Pulmonary artery endothelial cell (primary cell): ENCODE data around the gene NUTM2B. TPM values are rescaled to one million over a fixed set of nuclear protein-coding genes. Genes with fewer than 3 reads are reported as not detected.
"Not testable (repeated sequence)": the region's sequence is repeated elsewhere in the genome, so short reads cannot be mapped to it uniquely, and the experiment has no call there.

ENCODE experiments used
- DNase-seq: peaks from one replicate; pipeline ENCODE4 v3.0.0-alpha.2; 2011; ENCODE audit warnings: low read depth, low spot score
- total RNA-seq: library from RNA; depleted of rRNA; stranded (reverse); fragments of >200 nt; gene quantifications from 2 replicates; pipeline ENCODE4 v1.2.3, GENCODE V29; 2014

NUTM2B gene
- total RNA-seq, 1 donor from 2014 or later, result 0.07 TPM

- not testable (repeated sequence) for DNase-seq
Measured at GRCh38 chr10:79726620-79727019, 23.6 kb downstream of the NUTM2B start.

- not testable (repeated sequence) for DNase-seq
Measured at GRCh38 chr10:79744844-79745243, 41.8 kb downstream of the NUTM2B start.

GRCh38 chr10:79748510-79748909, 45.5 kb downstream of the NUTM2B start:
- DNase-seq, result not testable (repeated sequence)

- DNase-seq, result not testable (repeated sequence)
Measured at GRCh38 chr10:79753601-79754000, 50.6 kb downstream of the NUTM2B start.

GRCh38 chr10:79758297-79758993, 55.4 kb downstream of the NUTM2B start:
- DNase-seq, result not testable (repeated sequence)

Other genes with a start within 250 kb of the NUTM2B start
- 0.40 and 0.67 TPM in 2 replicates for gene EIF5AL1, start 190.7 kb upstream of the NUTM2B start, total RNA-seq
- gene SFTPA2, start 142.8 kb upstream of the NUTM2B start, total RNA-seq, result not detected in 2 replicates
- not detected in 2 replicates for gene SFTPA1, start 92.3 kb upstream of the NUTM2B start, total RNA-seq
- gene NUTM2E, start 123.5 kb downstream of the NUTM2B start, total RNA-seq, result 0.04 and 0.07 TPM in 2 replicates
- gene SFTPD, start 245.9 kb downstream of the NUTM2B start, total RNA-seq, result not detected in 2 replicates